DND-41 (cell line): ENCODE measurements around the gene SOCS3.

Source experiments
- EZH2 ChIP-seq: IDR thresholded peaks from 3 replicates; pipeline ENCODE4 v1.6.1; 2012; ENCODE audit warnings: borderline replicate concordance, low read depth, mild to moderate bottlenecking, moderate library complexity, low read length, inconsistent platforms; ENCODE audit not compliant: severe bottlenecking
- TF ChIP-seq, protein P1 (sequence below): IDR thresholded peaks from 2 replicates; pipeline ENCODE4 v1.5.1; 2012; ENCODE audit warnings: borderline replicate concordance, low read length, moderate library complexity, mild to moderate bottlenecking; ENCODE audit not compliant: poor library complexity, severe bottlenecking; ENCODE audit errors: extremely low read depth

GRCh38 chr17:78307887-78308638 lies 51.8 kb downstream of the SOCS3 start:
- TF ChIP-seq, protein P1, sequence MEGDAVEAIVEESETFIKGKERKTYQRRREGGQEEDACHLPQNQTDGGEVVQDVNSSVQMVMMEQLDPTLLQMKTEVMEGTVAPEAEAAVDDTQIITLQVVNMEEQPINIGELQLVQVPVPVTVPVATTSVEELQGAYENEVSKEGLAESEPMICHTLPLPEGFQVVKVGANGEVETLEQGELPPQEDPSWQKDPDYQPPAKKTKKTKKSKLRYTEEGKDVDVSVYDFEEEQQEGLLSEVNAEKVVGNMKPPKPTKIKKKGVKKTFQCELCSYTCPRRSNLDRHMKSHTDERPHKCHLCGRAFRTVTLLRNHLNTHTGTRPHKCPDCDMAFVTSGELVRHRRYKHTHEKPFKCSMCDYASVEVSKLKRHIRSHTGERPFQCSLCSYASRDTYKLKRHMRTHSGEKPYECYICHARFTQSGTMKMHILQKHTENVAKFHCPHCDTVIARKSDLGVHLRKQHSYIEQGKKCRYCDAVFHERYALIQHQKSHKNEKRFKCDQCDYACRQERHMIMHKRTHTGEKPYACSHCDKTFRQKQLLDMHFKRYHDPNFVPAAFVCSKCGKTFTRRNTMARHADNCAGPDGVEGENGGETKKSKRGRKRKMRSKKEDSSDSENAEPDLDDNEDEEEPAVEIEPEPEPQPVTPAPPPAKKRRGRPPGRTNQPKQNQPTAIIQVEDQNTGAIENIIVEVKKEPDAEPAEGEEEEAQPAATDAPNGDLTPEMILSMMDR = no peak
- TF ChIP-seq EZH2 = no peak
